GM12878 (cell line): ENCODE data around the gene OR2T34. TPM values are rescaled to one million over a fixed set of nuclear protein-coding genes. Genes with fewer than 3 reads are reported as not detected.
"Not testable (repeated sequence)": the region's sequence is repeated elsewhere in the genome, so short reads cannot be mapped to it uniquely, and the experiment has no call there.

ENCODE experiments used
- ATAC-seq: fragments of 200-7000 bp; cut with Tn5 transposase; 3 replicates; pipeline ENCODE4 v1.9.1; 2020; ENCODE audit warnings: mild to moderate bottlenecking, moderate library complexity
- BruUV-seq: library from RNA; stranded (reverse); fragments of 400-500 nt; replicated peaks from 2 replicates; lab custom pipeline; 2021; lab: Mats Ljungman, UMichigan
- CTCF ChIA-PET: fragments of 300-600 bp; sonication (Branson Sonifier 250); formaldehyde crosslinking; extraction: SDS; loops from one replicate; lab custom pipeline; 2021; ENCODE audit warnings: inconsistent platforms; lab: Yijun Ruan, JAX
- POLR2A ChIA-PET: fragments of 350-600 bp; formaldehyde crosslinking; extraction: SDS; loops from one replicate; lab custom pipeline; 2021; ENCODE audit warnings: inconsistent platforms; lab: Charles Lee
- RAD21 ChIA-PET: fragments of 300-600 bp; sonication (Branson Sonifier 250); formaldehyde crosslinking; loops from one replicate; lab custom pipeline; 2023; ENCODE audit warnings: antibody characterized with exemption; ENCODE audit not compliant: unreplicated experiment; lab: Charles Lee
- SMC1A ChIA-PET: fragments of 300-600 bp; sonication (Branson Sonifier 250); formaldehyde crosslinking; loops from one replicate; lab custom pipeline; 2023; ENCODE audit not compliant: unreplicated experiment, uncharacterized antibody; lab: Charles Lee
- DNase-seq: peaks from one replicate; pipeline ENCODE4 v3.0.0-alpha.2; 2011; ENCODE audit warnings: low read depth, low spot score
- FAIRE-seq: peaks from 3 replicates; lab custom pipeline; 2011; peaks lifted over from hg19 to GRCh38; lab: Jason Lieb, UNC
- H2AFZ ChIP-seq: 2 replicates; pipeline ENCODE4 v1.6.0; 2011; ENCODE audit warnings: low read depth, low read length, control low read depth; ENCODE audit not compliant: control insufficient read depth
- H3K27ac ChIP-seq: 2 replicates; pipeline ENCODE4 v1.5.1; 2011; ENCODE audit warnings: control low read depth; ENCODE audit not compliant: control insufficient read depth, insufficient read depth
- H3K27me3 ChIP-seq, 2 experiments: replicated peaks in 1 of 2; 2 replicates each; pipeline versions ENCODE4 v1.6.0 to v1.6.1; 2011; ENCODE audit warnings: low read length in 1 of 2; ENCODE audit not compliant: control insufficient read depth in 2 of 2, insufficient read depth in 2 of 2
- H3K36me3 ChIP-seq, 2 experiments: 2 replicates each; pipeline ENCODE4 v1.5.1; 2011; ENCODE audit warnings: low read length in 1 of 2; ENCODE audit not compliant: control insufficient read depth in 2 of 2, insufficient read depth in 2 of 2
- H3K4me1 ChIP-seq: 2 replicates; pipeline ENCODE4 v1.6.1; 2011; ENCODE audit warnings: mild to moderate bottlenecking, low read length, moderate library complexity, mixed read lengths; ENCODE audit not compliant: control insufficient read depth, insufficient read depth
- H3K4me2 ChIP-seq: 2 replicates; pipeline ENCODE4 v1.6.0; 2011; ENCODE audit warnings: control low read depth; ENCODE audit not compliant: control insufficient read depth, insufficient read depth
- H3K4me3 ChIP-seq: fragments of 200-600 bp; sonication (generic); 2 replicates; pipeline ENCODE4 v1.5.1; 2016
- H3K79me2 ChIP-seq: 2 replicates; pipeline ENCODE4 v1.6.0; 2011; ENCODE audit warnings: low read length; ENCODE audit not compliant: control insufficient read depth, insufficient read depth
- H3K9ac ChIP-seq: 2 replicates; pipeline ENCODE4 v1.8.0; 2011; ENCODE audit warnings: low read length, control low read depth, mixed read lengths; ENCODE audit not compliant: control insufficient read depth, insufficient read depth
- H3K9me3 ChIP-seq: replicated peaks from 3 replicates; pipeline ENCODE4 v1.5.1; 2011; ENCODE audit warnings: mild to moderate bottlenecking, low read length; ENCODE audit not compliant: control insufficient read depth, insufficient read depth
- H4K20me1 ChIP-seq: 2 replicates; pipeline ENCODE4 v1.6.0; 2011; ENCODE audit not compliant: control insufficient read depth, insufficient read depth
- in situ Hi-C: fragments of 300-500 bp; cut with MboI; formaldehyde crosslinking; loops from 9 replicates; pipeline ENCODE4 v1.14.3; 2018; ENCODE audit warnings: mixed read lengths
- intact Hi-C: fragments of 100-400 bp; cut with micrococcal nuclease; formaldehyde crosslinking; loops from one replicate; pipeline ENCODE4 v1.14.2; 2022; ENCODE audit not compliant: unreplicated experiment
- polyA plus RNA-seq, 11 experiments: library from polyadenylated mRNA; depleted of rRNA in 4 of 11; unstranded in 6 of 11; stranded (reverse) in 5 of 11; fragments of >200 nt; fragmentation: Nextera tagmentation in 4 of 11; fragmentation: Illumina TruSeq in 1 of 11; extraction: Ambion mirVana in 4 of 11; extraction: Trizol in 1 of 11; gene quantifications; 1 replicate in 1 of 11; 2 replicates in 10 of 11; pipeline versions ENCODE4 v1.2.1 to v1.2.3, GENCODE V29; 2011 to 2016; ENCODE audit warnings: inconsistent platforms in 2 of 11, missing spikeins in 2 of 11, low read depth in 1 of 11
- small RNA-seq: library from RNA; depleted of rRNA; stranded (forward); fragments of <200 nt; gene quantifications from one replicate; pipeline ENCODE3, GENCODE V24; 2014
- total RNA-seq, 4 experiments: library from RNA; depleted of rRNA in 3 of 4; stranded (reverse); fragments of >200 nt in 3 of 4; fragmentation: Illumina TruSeq in 1 of 4; extraction: Trizol in 1 of 4; gene quantifications; 2 replicates each; pipeline versions ENCODE4 v1.2.1 to v1.2.3, GENCODE V29; 2013 to 2021

OR2T34 gene
- total and polyA plus RNA-seq, 10 of the 15 experiments (the other 5 are each of a cell fraction or from before 2014, with no cell fraction given): 0.16 to 2.7 (median 0.48) TPM; not detected in 2

GRCh38 chr1:248537449-248537848 is 37.1 kb downstream of the OR2T34 start:
- in situ Hi-C loops, H3K4me1 ChIP-seq, DNase-seq, H3K27me3 ChIP-seq, H3K79me2 ChIP-seq, RAD21 ChIA-PET, H4K20me1 ChIP-seq, H3K36me3 ChIP-seq, FAIRE-seq, H3K9me3 ChIP-seq, SMC1A ChIA-PET, H2AFZ ChIP-seq, CTCF ChIA-PET, intact Hi-C loops, H3K9ac ChIP-seq, BruUV-seq, H3K4me2 ChIP-seq, POLR2A ChIA-PET, H3K27ac ChIP-seq, H3K4me3 ChIP-seq: not testable (repeated sequence)
- ATAC-seq: peak; percentile 78

Small RNA genes within 50 kb of the gene (small RNA-seq; reads per million reads assigned to genes)
- gene RF00019: not detected

Other genes starting within 250 kb of the OR2T34 start
Only the 7 nearest of the 15 such genes appear.
- 0.33 and 1.5 TPM in 2 replicates for gene OR2T5, start 86.2 kb downstream of the OR2T34 start, total RNA-seq (2014; rRNA removed)
- 1.2 and 1.4 TPM in 2 replicates for gene OR2T5, start 86.2 kb downstream of the OR2T34 start, total RNA-seq (2014; rRNA removed; fragmentation: Illumina TruSeq; extraction: Trizol)
- gene OR2T5, start 86.2 kb downstream of the OR2T34 start, total RNA-seq (2021): 0.59 and 0.88 TPM in 2 replicates
- gene OR2T5, start 86.2 kb downstream of the OR2T34 start, polyA plus RNA-seq (2011; rRNA removed): 0.81 and 1.4 TPM in 2 replicates
- gene OR2T5, start 86.2 kb downstream of the OR2T34 start, polyA plus RNA-seq (2014; fragmentation: Illumina TruSeq; extraction: Trizol): 0.07 and 0.63 TPM in 2 replicates
- gene OR2T5, start 86.2 kb downstream of the OR2T34 start, polyA plus RNA-seq (2014; fragmentation: Nextera tagmentation; extraction: Ambion mirVana): under 1 TPM; 0.08 to 0.31 TPM
- 0.88 TPM in 1 of 2 replicates, not detected in the other for gene OR2T5, start 86.2 kb downstream of the OR2T34 start, polyA plus RNA-seq (2014; rRNA removed)
- gene OR2T5, start 86.2 kb downstream of the OR2T34 start, polyA plus RNA-seq (2016; fragmentation: Nextera tagmentation; extraction: Ambion mirVana): under 1 TPM in 1 of 2 experiments, not detected in 1; 0.16 TPM
- 1.4 and 2.2 TPM in 2 replicates for gene OR2G6, start 66.7 kb downstream of the OR2T34 start, total RNA-seq (2014; rRNA removed)
- 1.8 and 2.4 TPM in 2 replicates for gene OR2G6, start 66.7 kb downstream of the OR2T34 start, total RNA-seq (2014; rRNA removed; fragmentation: Illumina TruSeq; extraction: Trizol)
- gene OR2G6, start 66.7 kb downstream of the OR2T34 start, total RNA-seq (2021): 0.77 and 1.1 TPM in 2 replicates
- gene OR2G6, start 66.7 kb downstream of the OR2T34 start, polyA plus RNA-seq (2011; rRNA removed): 1.9 and 2.6 TPM in 2 replicates
- gene OR2G6, start 66.7 kb downstream of the OR2T34 start, polyA plus RNA-seq (2014; fragmentation: Illumina TruSeq; extraction: Trizol): 0.41 and 0.44 TPM in 2 replicates
- gene OR2G6, start 66.7 kb downstream of the OR2T34 start, polyA plus RNA-seq (2014; fragmentation: Nextera tagmentation; extraction: Ambion mirVana): under 1 TPM; 0.27 to 0.50 TPM
- 0.27 and 0.69 TPM in 2 replicates for gene OR2G6, start 66.7 kb downstream of the OR2T34 start, polyA plus RNA-seq (2014; rRNA removed)
- under 1 TPM; 0.21 to 0.74 TPM for gene OR2G6, start 66.7 kb downstream of the OR2T34 start, polyA plus RNA-seq (2016; fragmentation: Nextera tagmentation; extraction: Ambion mirVana)
- 3.5 and 9.4 TPM in 2 replicates for gene OR2T29, start 12.0 kb downstream of the OR2T34 start, total RNA-seq (2014; rRNA removed)
- 4.2 and 5.4 TPM in 2 replicates for gene OR2T29, start 12.0 kb downstream of the OR2T34 start, total RNA-seq (2014; rRNA removed; fragmentation: Illumina TruSeq; extraction: Trizol)
- gene OR2T29, start 12.0 kb downstream of the OR2T34 start, total RNA-seq (2021): 3.4 and 4.6 TPM in 2 replicates
- gene OR2T29, start 12.0 kb downstream of the OR2T34 start, polyA plus RNA-seq (2011; rRNA removed): 5.8 and 10.2 TPM in 2 replicates
- gene OR2T29, start 12.0 kb downstream of the OR2T34 start, polyA plus RNA-seq (2014; fragmentation: Illumina TruSeq; extraction: Trizol): 0.49 and 1.5 TPM in 2 replicates
- gene OR2T29, start 12.0 kb downstream of the OR2T34 start, polyA plus RNA-seq (2014; fragmentation: Nextera tagmentation; extraction: Ambion mirVana): 1 to 10 TPM in 1 of 2 experiments, under 1 TPM in 1; 0.49 to 1.3 TPM
- gene OR2T29, start 12.0 kb downstream of the OR2T34 start, polyA plus RNA-seq (2014; rRNA removed): 0.22 and 1.0 TPM in 2 replicates
- gene OR2T29, start 12.0 kb downstream of the OR2T34 start, polyA plus RNA-seq (2016; fragmentation: Nextera tagmentation; extraction: Ambion mirVana): 1 to 10 TPM; 1.2 to 1.3 TPM
- gene OR2T10, start 22.9 kb upstream of the OR2T34 start, total RNA-seq (2014; rRNA removed): not detected in 2 replicates
- gene OR2T10, start 22.9 kb upstream of the OR2T34 start, total RNA-seq (2014; rRNA removed; fragmentation: Illumina TruSeq; extraction: Trizol): not detected in 2 replicates
- gene OR2T10, start 22.9 kb upstream of the OR2T34 start, total RNA-seq (2021): not detected in 2 replicates
- gene OR2T10, start 22.9 kb upstream of the OR2T34 start, polyA plus RNA-seq (2011; rRNA removed): not detected in 2 replicates
- gene OR2T10, start 22.9 kb upstream of the OR2T34 start, polyA plus RNA-seq (2014; fragmentation: Illumina TruSeq; extraction: Trizol): not detected in 2 replicates
- not detected for gene OR2T10, start 22.9 kb upstream of the OR2T34 start, polyA plus RNA-seq (2014; fragmentation: Nextera tagmentation; extraction: Ambion mirVana)
- gene OR2T10, start 22.9 kb upstream of the OR2T34 start, polyA plus RNA-seq (2014; rRNA removed): not detected in 2 replicates
- not detected for gene OR2T10, start 22.9 kb upstream of the OR2T34 start, polyA plus RNA-seq (2016; fragmentation: Nextera tagmentation; extraction: Ambion mirVana)
- gene OR2T11, start 60.3 kb upstream of the OR2T34 start, total RNA-seq (2014; rRNA removed): not detected in 2 replicates
- gene OR2T11, start 60.3 kb upstream of the OR2T34 start, total RNA-seq (2014; rRNA removed; fragmentation: Illumina TruSeq; extraction: Trizol): not detected in 2 replicates
- not detected in 2 replicates for gene OR2T11, start 60.3 kb upstream of the OR2T34 start, total RNA-seq (2021)
- not detected in 2 replicates for gene OR2T11, start 60.3 kb upstream of the OR2T34 start, polyA plus RNA-seq (2011; rRNA removed)
- not detected in 2 replicates for gene OR2T11, start 60.3 kb upstream of the OR2T34 start, polyA plus RNA-seq (2014; fragmentation: Illumina TruSeq; extraction: Trizol)
- gene OR2T11, start 60.3 kb upstream of the OR2T34 start, polyA plus RNA-seq (2014; fragmentation: Nextera tagmentation; extraction: Ambion mirVana): not detected
- not detected in 2 replicates for gene OR2T11, start 60.3 kb upstream of the OR2T34 start, polyA plus RNA-seq (2014; rRNA removed)
- gene OR2T11, start 60.3 kb upstream of the OR2T34 start, polyA plus RNA-seq (2016; fragmentation: Nextera tagmentation; extraction: Ambion mirVana): not detected
- 0.22 and 0.68 TPM in 2 replicates for gene OR2T35, start 70.5 kb upstream of the OR2T34 start, total RNA-seq (2014; rRNA removed)
- 0.89 and 0.97 TPM in 2 replicates for gene OR2T35, start 70.5 kb upstream of the OR2T34 start, total RNA-seq (2014; rRNA removed; fragmentation: Illumina TruSeq; extraction: Trizol)
- 0.49 and 0.66 TPM in 2 replicates for gene OR2T35, start 70.5 kb upstream of the OR2T34 start, total RNA-seq (2021)
- 0.54 and 0.61 TPM in 2 replicates for gene OR2T35, start 70.5 kb upstream of the OR2T34 start, polyA plus RNA-seq (2011; rRNA removed)
- gene OR2T35, start 70.5 kb upstream of the OR2T34 start, polyA plus RNA-seq (2014; fragmentation: Illumina TruSeq; extraction: Trizol): not detected in 2 replicates
- gene OR2T35, start 70.5 kb upstream of the OR2T34 start, polyA plus RNA-seq (2014; fragmentation: Nextera tagmentation; extraction: Ambion mirVana): under 1 TPM in 1 of 2 experiments, not detected in 1; 0.03 TPM
- gene OR2T35, start 70.5 kb upstream of the OR2T34 start, polyA plus RNA-seq (2014; rRNA removed): 0.08 and 0.15 TPM in 2 replicates
- under 1 TPM; 0.10 to 0.28 TPM for gene OR2T35, start 70.5 kb upstream of the OR2T34 start, polyA plus RNA-seq (2016; fragmentation: Nextera tagmentation; extraction: Ambion mirVana)
- gene OR2T27, start 80.8 kb upstream of the OR2T34 start, total RNA-seq (2014; rRNA removed): 0.23 and 0.71 TPM in 2 replicates
- gene OR2T27, start 80.8 kb upstream of the OR2T34 start, total RNA-seq (2014; rRNA removed; fragmentation: Illumina TruSeq; extraction: Trizol): 0.22 and 0.32 TPM in 2 replicates
- 0.33 and 0.48 TPM in 2 replicates for gene OR2T27, start 80.8 kb upstream of the OR2T34 start, total RNA-seq (2021)
- 0.18 TPM in 1 of 2 replicates, not detected in the other for gene OR2T27, start 80.8 kb upstream of the OR2T34 start, polyA plus RNA-seq (2011; rRNA removed)
- not detected in 2 replicates for gene OR2T27, start 80.8 kb upstream of the OR2T34 start, polyA plus RNA-seq (2014; fragmentation: Illumina TruSeq; extraction: Trizol)
- under 1 TPM in 1 of 2 experiments, not detected in 1; 0.13 TPM for gene OR2T27, start 80.8 kb upstream of the OR2T34 start, polyA plus RNA-seq (2014; fragmentation: Nextera tagmentation; extraction: Ambion mirVana)
- 0.17 TPM in 1 of 2 replicates, not detected in the other for gene OR2T27, start 80.8 kb upstream of the OR2T34 start, polyA plus RNA-seq (2014; rRNA removed)
- gene OR2T27, start 80.8 kb upstream of the OR2T34 start, polyA plus RNA-seq (2016; fragmentation: Nextera tagmentation; extraction: Ambion mirVana): under 1 TPM in 1 of 2 experiments, not detected in 1; 0.24 TPM